GM19239 (cell line): ENCODE data around the gene EXPH5.

ENCODE experiments used
- DNase-seq: peaks from one replicate; pipeline ENCODE4 v3.0.0; 2011; ENCODE audit warnings: low spot score; ENCODE audit not compliant: insufficient read length
- FAIRE-seq: peaks from 2 replicates; lab custom pipeline; 2011; peaks lifted over from hg19 to GRCh38; lab: Jason Lieb, UNC

EXPH5 gene

GRCh38 chr11:108524422-108524821 is 69.1 kb downstream of the EXPH5 start:
- FAIRE-seq: no peak
- DNase-seq: no peak

- DNase-seq (no peak), FAIRE-seq (peak; percentile 26)
These were observed 71.2 kb downstream of the EXPH5 start for GRCh38 chr11:108522318-108522717.

DNA sequence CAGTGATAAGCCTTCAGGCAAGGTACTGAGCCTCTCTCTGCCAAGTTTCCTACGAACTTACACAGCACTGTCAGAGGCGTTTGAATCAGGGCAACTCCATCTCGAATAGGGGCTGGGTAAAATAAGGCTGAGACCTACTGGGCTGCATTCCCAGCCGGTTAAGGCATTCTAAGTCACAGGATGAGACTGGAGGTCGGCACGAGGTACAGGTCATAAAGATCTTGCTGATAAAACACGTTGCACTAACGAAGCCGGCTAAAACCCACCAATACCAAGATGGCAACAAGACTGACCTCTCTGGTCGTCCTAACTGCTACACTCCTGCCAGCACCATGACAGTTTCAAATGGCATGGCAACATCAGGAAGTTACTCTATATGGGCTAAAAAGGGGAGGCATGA is 75.0 kb downstream of the EXPH5 start:
- DNase-seq (no peak), FAIRE-seq (no peak)

DNA sequence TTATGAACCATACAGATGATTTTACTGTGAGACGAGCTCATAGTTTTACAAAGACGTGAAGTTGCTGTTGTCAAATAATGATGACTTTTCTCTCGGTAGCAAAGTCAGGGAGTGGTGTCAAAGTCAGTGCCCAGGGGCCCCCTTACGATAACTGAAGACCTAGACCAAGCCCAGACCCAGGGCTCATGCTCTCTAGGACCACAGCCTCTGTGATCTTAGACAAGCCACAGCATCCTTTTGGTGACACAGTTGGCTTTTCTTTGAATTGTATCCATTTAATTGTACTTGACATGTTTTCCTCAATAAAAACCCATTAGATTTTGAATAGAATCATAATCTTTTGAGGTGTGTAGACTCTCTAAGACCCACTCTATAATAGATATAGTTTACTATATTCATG is 77.4 kb downstream of the EXPH5 start:
- DNase-seq (no peak), FAIRE-seq (no peak)

DNA sequence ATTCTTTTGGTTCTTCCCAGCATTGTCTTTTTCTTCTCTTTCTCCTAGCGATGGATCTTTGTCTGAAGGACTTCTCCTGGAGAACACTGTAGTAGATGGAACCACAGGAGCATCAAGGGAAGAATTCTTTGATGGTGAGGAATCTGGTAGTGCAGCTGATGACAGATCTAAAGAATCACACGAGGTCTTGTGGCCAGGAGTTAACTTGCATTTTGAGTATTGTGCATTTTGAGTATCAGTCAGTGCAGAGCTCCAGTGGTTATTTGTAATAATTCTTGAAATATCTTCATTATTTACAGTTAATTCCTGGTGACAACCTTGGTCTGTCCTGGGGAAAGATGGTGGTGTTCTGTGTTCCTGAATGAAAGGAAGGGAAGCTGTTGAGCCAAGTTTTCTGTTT is 80.9 kb downstream of the EXPH5 start:
- no peak for FAIRE-seq
- DNase-seq: no peak

- FAIRE-seq: no peak
These were observed 81.6 kb downstream of the EXPH5 start for GRCh38 chr11:108511851-108512474.

DNA sequence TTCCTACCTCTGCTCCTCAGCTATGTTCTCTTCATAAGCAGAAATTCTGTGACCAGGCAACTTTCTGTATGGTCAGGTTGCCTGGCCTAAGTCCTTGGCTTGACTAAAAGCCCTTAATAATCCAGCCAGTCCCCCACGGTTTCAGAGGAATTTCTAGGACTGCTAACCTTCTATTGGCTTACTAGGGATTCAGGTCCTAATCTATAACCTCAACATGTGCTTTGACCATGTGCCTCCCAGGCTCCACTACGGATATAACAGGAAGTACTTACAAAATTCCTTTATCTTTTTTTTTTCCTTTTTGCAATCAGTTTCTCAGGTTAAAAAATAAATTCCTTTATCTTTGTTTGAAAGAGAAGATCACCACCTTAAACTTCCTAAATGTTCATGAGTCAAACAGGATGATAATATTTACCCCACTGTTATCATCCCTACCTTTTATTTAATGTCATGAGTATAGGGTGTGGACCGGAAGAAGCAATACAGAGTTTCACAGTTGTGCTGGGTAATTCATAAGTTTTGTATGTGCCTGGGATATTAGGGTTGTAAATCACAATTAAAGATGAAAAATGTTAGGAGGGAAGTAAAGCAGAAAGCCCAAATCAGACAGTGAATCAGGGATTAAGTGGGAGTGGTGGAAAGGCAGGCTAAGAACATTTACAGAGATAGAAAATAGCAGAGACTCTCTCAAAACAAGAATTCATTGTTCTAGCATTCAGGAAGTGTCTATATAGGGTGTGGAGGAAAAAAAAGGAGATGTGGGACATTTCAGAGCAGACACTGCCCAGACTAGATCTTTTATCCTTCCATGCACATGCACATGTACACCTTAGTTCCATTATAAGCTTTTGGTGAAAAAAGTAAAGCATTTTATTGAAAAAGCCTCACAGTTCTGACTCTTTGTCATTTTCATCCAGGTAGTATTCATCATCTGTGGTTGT is 84.6 kb downstream of the EXPH5 start:
- FAIRE-seq: no peak
- no peak for DNase-seq

More at GRCh38 chr11:108511851-108512474, 81.6 kb downstream of the EXPH5 start:
- DNase-seq: no peak

DNA sequence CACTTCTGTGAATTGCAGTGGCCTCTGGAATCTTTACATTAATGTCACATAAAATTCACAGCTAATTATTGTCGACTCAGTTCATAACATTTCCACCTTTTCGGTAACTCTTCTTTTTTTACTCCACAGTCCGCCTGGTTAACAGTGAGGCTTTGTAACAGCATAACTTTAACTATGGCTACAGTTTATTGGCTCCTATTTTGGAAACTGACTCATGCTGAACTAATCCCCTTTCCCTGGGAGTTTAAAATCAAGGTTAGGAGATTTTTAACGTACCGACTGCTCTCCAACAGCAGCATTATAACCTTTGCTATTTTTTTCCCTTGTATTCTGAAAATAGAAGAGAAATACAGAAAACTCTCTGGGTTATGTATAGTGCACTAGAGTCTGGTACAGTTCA is 92.2 kb downstream of the EXPH5 start:
- DNase-seq: no peak
- FAIRE-seq: no peak

DNA sequence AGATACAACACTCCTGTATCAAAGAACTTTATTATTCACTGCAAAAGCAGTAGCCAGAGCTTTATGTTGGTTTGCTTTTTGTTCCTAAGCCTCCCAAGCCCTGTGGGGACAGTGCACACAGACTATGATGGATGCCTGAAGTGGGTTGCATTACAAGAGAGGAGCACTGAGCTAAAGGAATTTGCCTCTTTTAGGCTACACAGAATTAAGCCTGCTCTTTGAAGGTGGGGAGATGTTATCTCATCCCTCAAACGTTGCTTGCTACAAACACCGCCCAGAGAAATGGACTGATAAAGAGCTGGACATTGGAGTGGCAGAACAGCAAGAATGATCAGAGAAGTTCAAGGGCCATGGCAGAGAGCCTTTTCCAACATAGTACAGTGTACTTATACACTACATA is 92.8 kb downstream of the EXPH5 start:
- no peak for DNase-seq
- FAIRE-seq: no peak

DNA sequence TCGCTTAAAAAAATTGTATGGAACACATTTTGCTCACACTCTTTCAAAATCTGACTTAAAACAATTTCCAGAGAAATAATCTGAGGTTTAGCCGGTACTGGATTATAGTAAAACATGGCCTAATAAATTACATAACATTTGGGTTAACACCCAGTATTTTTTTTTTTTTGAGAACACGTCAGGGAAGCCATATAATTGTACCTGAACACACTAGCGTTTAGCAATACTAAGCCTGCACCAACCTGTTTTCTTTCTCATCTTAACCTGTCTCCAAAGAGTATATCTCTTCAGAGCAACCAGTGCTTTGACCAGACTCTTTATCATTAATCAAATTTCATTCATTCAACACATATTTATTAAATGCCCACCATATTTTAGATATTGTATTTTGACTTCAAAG is 93.4 kb downstream of the EXPH5 start:
- FAIRE-seq: no peak

GRCh38 chr11:108498816-108499408 is 94.7 kb downstream of the EXPH5 start:
- no peak for FAIRE-seq
- no peak for DNase-seq

More for the DNA sequence above, 93.4 kb downstream of the EXPH5 start:
- no peak for DNase-seq

- DNase-seq (peak; percentile 50), FAIRE-seq (peak; percentile 71)
These were observed 95.3 kb downstream of the EXPH5 start, which contains the start of gene POGLUT3 for GRCh38 chr11:108498046-108498815. TSS of gene POGLUT3 (minus strand) at chr11:108498384. CDS start at chr11:108498366, 18 bp downstream.

DNA sequence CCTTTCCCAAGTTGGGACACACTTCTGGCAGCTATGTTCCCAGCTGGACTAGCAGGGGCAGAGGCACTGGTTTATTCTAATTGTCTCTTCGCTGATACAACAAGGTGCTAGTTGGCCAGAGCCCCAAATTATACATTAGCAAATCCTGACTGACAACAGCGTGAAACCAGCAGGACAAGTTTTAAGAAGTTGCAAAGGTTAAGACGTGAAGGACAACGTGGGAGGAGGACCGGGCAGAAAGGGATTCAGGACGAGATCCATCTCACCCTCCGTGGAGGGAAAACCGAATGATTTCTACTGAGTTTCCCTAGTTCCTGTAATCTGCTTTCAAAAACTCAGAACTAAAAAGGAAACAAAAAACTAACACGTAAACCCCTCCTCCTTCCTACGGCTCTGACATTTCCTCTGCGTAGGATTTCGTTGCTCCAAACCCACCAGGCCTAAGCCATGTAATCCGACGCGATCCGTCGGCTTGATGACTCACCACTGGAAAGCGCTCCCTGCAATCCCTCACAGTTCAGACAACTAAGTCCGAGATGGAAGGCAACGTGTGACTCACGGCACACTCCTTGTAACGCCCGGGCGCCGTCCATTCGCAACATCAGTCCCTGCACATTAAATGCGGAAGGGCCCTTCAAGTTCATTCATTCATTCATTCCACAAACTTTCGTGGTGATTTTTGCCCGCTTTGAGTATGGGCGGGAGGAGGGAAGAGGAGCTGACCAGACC is 96.1 kb downstream of the EXPH5 start:
- FAIRE-seq (peak; percentile 88), DNase-seq (peak; percentile 52)

- DNase-seq: no peak
These were observed 96.8 kb downstream of the EXPH5 start for GRCh38 chr11:108496643-108497256.

DNA sequence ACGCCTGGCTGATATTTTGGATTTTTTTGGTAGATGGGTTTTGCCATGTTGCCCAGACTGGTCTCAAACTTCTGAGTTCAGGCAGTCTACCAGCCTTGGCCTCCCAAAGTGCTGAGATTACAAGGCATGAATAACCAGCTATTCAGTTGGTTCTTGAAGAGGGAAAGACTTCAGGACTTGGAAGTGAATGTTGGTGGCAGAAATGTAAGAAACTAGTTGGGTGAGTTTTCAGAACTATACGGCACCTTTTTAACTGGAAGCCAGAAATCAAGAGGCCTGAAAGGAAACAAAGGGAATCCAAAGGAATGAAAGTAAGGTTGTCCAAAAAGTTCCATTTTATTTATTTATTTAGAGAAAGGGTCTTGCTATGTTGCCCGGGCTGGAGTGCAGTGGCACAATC is 98.2 kb downstream of the EXPH5 start:
- DNase-seq: no peak
- FAIRE-seq: no peak

More at GRCh38 chr11:108496643-108497256, 96.8 kb downstream of the EXPH5 start:
- FAIRE-seq: peak; percentile 21

- DNase-seq (no peak), FAIRE-seq (no peak)
These were observed 99.4 kb downstream of the EXPH5 start for GRCh38 chr11:108494182-108494581.

DNA sequence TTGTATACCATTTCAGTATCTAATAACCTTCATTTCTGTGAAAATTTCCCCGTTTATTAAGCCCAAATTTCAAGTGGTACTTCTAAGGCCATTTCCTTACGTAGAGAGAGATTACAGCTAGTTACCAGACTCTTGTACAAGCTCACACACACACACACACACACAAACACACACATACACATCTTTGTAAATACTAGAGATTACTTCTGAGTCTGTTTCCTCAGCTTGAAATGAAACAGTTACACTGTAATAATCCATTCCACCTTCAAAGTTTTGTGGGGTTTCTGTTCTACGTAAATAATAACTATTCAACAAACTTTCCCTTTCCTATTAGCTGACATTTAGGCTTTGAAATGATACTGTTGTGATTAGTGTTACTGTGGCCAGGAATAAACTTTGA is 101.6 kb downstream of the EXPH5 start:
- DNase-seq (no peak), FAIRE-seq (peak; percentile 70)

DNA sequence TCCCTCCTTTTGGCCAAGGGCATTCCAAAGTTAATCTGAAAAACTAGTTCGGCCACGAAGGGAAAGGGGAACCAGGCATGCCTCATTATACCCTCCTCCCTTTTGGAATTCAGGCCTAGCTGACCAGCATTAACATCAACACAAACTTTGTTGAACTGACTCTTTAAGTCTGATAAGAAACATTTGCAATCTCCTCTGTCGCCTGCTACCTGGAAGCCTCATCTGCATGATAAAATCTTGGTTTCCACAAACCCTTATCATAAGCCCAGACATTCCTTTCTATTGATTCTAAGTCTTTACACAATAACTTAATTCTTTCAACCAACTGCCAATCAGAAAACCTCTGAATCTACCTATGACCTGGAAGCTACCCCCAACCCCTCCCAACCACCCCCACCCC is 106.7 kb downstream of the EXPH5 start:
- FAIRE-seq (no peak), DNase-seq (no peak)

GRCh38 chr11:108486331-108486730 is 107.2 kb downstream of the EXPH5 start:
- FAIRE-seq (no peak), DNase-seq (no peak)
